GM12865 (cell line): ENCODE measurements around the gene CD40LG.

ENCODE experiments used
- DNase-seq: peaks from one replicate; pipeline ENCODE4 v3.0.0; 2010; ENCODE audit warnings: low read depth
- H3K4me3 ChIP-seq: 2 replicates; pipeline ENCODE4 v1.5.1; 2011; ENCODE audit warnings: mild to moderate bottlenecking, low read depth, low read length, control low read depth
- CTCF ChIP-seq: IDR thresholded peaks from 2 replicates; pipeline ENCODE4 v1.5.1; 2011; ENCODE audit warnings: low read length, control low read depth, low read depth, inconsistent platforms; ENCODE audit not compliant: insufficient read depth; ENCODE audit errors: missing control alignments

Gene CD40LG

GRCh38 chrX:136627409-136627808, 20.5 kb upstream of the CD40LG start:
- DNase-seq, result no peak
- no peak for TF ChIP-seq CTCF
- H3K4me3 ChIP-seq, result no peak overlapping the region

GRCh38 chrX:136629084-136629750, 18.7 kb upstream of the CD40LG start:
- H3K4me3 ChIP-seq, result no peak overlapping the region
- DNase-seq, result no peak
- TF ChIP-seq CTCF, result no peak

- no peak overlapping the region for H3K4me3 ChIP-seq
- TF ChIP-seq CTCF, result no peak
- DNase-seq, result no peak
Observed at GRCh38 chrX:136630881-136631280, 17.1 kb upstream of the CD40LG start.

- H3K4me3 ChIP-seq, result no peak overlapping the region
- DNase-seq, result peak; percentile 63
- no peak for TF ChIP-seq CTCF
Observed at GRCh38 chrX:136635235-136635634, 12.7 kb upstream of the CD40LG start.

- TF ChIP-seq CTCF, result no peak
- H3K4me3 ChIP-seq, result no peak overlapping the region
- DNase-seq, result no peak
Observed at GRCh38 chrX:136636121-136636520, 11.8 kb upstream of the CD40LG start.

GRCh38 chrX:136639506-136640176, 8.3 kb upstream of the CD40LG start:
- no peak for TF ChIP-seq CTCF
- DNase-seq, result no peak
- H3K4me3 ChIP-seq, result no peak overlapping the region
